H9 (cell line): ENCODE data around the gene MYBPHL. TPM values are rescaled to one million over a fixed set of nuclear protein-coding genes. Genes with fewer than 3 reads are reported as not detected.

Source experiments
- DNase-seq: peaks from one replicate; pipeline ENCODE4 v3.0.0-alpha.2; 2017
- H2AFZ ChIP-seq: one replicate; pipeline ENCODE4 v1.6.1; 2013; ENCODE audit warnings: mild to moderate bottlenecking, low read length, control low read depth, moderate library complexity
- H2AK5ac ChIP-seq: 2 replicates; pipeline ENCODE4 v1.6.1; 2013; ENCODE audit warnings: low read length, control low read depth, mixed read lengths; ENCODE audit not compliant: insufficient read length
- H2BK120ac ChIP-seq: one replicate; pipeline ENCODE4 v1.6.1; 2013; ENCODE audit warnings: low read depth, mild to moderate bottlenecking, low read length, control low read depth, inconsistent platforms; ENCODE audit not compliant: poor library complexity, severe bottlenecking
- H2BK12ac ChIP-seq: 2 replicates; pipeline ENCODE4 v1.6.1; 2013; ENCODE audit warnings: low read length, control low read depth, mixed read lengths, low read depth; ENCODE audit not compliant: insufficient read length
- H2BK15ac ChIP-seq: 2 replicates; pipeline ENCODE4 v1.6.1; 2013; ENCODE audit warnings: low read depth, low read length, control low read depth
- H2BK20ac ChIP-seq: one replicate; pipeline ENCODE4 v1.6.1; 2013; ENCODE audit warnings: low read depth, mild to moderate bottlenecking, low read length, control low read depth, inconsistent platforms; ENCODE audit not compliant: poor library complexity, severe bottlenecking
- H2BK5ac ChIP-seq: 2 replicates; pipeline ENCODE4 v1.6.1; 2013; ENCODE audit warnings: low read length, control low read depth, mixed read lengths; ENCODE audit not compliant: insufficient read length
- H3K14ac ChIP-seq: 2 replicates; pipeline ENCODE4 v1.6.1; 2013; ENCODE audit warnings: low read length, control low read depth; ENCODE audit not compliant: insufficient read depth
- H3K18ac ChIP-seq: 2 replicates; pipeline ENCODE4 v1.6.1; 2013; ENCODE audit warnings: low read depth, mild to moderate bottlenecking, mixed read lengths, low read length, control low read depth; ENCODE audit not compliant: insufficient read length
- H3K23ac ChIP-seq: 2 replicates; pipeline ENCODE4 v1.6.1; 2013; ENCODE audit warnings: low read length, control low read depth, mixed read lengths, low read depth; ENCODE audit not compliant: insufficient read length
- H3K23me2 ChIP-seq: 2 replicates; pipeline ENCODE4 v1.6.1; 2013; ENCODE audit warnings: low read depth, mild to moderate bottlenecking, mixed read lengths, low read length, control low read depth; ENCODE audit not compliant: insufficient read length, poor library complexity, severe bottlenecking
- H3K27ac ChIP-seq: 2 replicates; pipeline ENCODE4 v1.5.1; 2013; ENCODE audit warnings: low read length, control low read depth, mixed read lengths, low read depth; ENCODE audit not compliant: insufficient read length
- H3K27me3 ChIP-seq: 2 replicates; pipeline ENCODE4 v1.6.1; 2013; ENCODE audit warnings: low read length, control low read depth, inconsistent platforms; ENCODE audit not compliant: insufficient read depth
- H3K4ac ChIP-seq: 2 replicates; pipeline ENCODE4 v1.6.1; 2013; ENCODE audit warnings: low read depth, mild to moderate bottlenecking, control low read depth, inconsistent platforms, low read length, moderate library complexity
- H3K4me1 ChIP-seq: 2 replicates; pipeline ENCODE4 v1.6.1; 2013; ENCODE audit warnings: low read length, control low read depth, inconsistent platforms; ENCODE audit not compliant: insufficient read depth
- H3K4me2 ChIP-seq: 2 replicates; pipeline ENCODE4 v1.6.1; 2013; ENCODE audit warnings: low read length, control low read depth, mixed read lengths; ENCODE audit not compliant: insufficient read length, insufficient read depth
- H3K56ac ChIP-seq: 2 replicates; pipeline ENCODE4 v1.6.1; 2013; ENCODE audit warnings: low read depth, mild to moderate bottlenecking, mixed read lengths, low read length, control low read depth; ENCODE audit not compliant: insufficient read length
- H3K79me1 ChIP-seq: 2 replicates; pipeline ENCODE4 v1.6.1; 2013; ENCODE audit warnings: low read depth, mild to moderate bottlenecking, moderate library complexity, low read length, control low read depth, inconsistent platforms; ENCODE audit not compliant: insufficient read depth, poor library complexity, severe bottlenecking
- H3K79me2 ChIP-seq: 2 replicates; pipeline ENCODE4 v1.6.1; 2013; ENCODE audit warnings: low read length, control low read depth, inconsistent platforms; ENCODE audit not compliant: insufficient read depth
- H3K9ac ChIP-seq: 2 replicates; pipeline ENCODE4 v1.6.1; 2013; ENCODE audit warnings: low read length, control low read depth, mixed read lengths; ENCODE audit not compliant: insufficient read length; ENCODE audit errors: extremely low read depth
- H3K9me3 ChIP-seq: one replicate; pipeline ENCODE4 v1.6.1; 2013; ENCODE audit warnings: low read depth, low read length, inconsistent platforms; ENCODE audit not compliant: control insufficient read depth
- H3T11ph ChIP-seq: one replicate; pipeline ENCODE4 v1.6.1; 2013; ENCODE audit warnings: mild to moderate bottlenecking, low read length, control low read depth, inconsistent platforms
- H4K20me1 ChIP-seq: one replicate; pipeline ENCODE4 v1.6.1; 2013; ENCODE audit not compliant: control insufficient read depth, insufficient read length, insufficient read depth
- H4K5ac ChIP-seq: 2 replicates; pipeline ENCODE4 v1.6.1; 2013; ENCODE audit warnings: low read depth, mild to moderate bottlenecking, mixed read lengths, low read length, control low read depth; ENCODE audit not compliant: insufficient read length
- H4K8ac ChIP-seq: replicated peaks from 2 replicates; pipeline ENCODE4 v1.6.1; 2013; ENCODE audit warnings: low read length, control low read depth, mixed read lengths, low read depth; ENCODE audit not compliant: insufficient read length
- H4K91ac ChIP-seq: 2 replicates; pipeline ENCODE4 v1.6.1; 2013; ENCODE audit warnings: low read depth, mild to moderate bottlenecking, moderate library complexity, mixed read lengths, low read length, control low read depth; ENCODE audit not compliant: insufficient read length
- H3K27ac Mint-ChIP-seq, 3 experiments: 2 replicates in 2 of 3; 3 replicates in 1 of 3; pipeline ENCODE4 v1.8.0; 2020 to 2021; ENCODE audit warnings: mixed read lengths in 3 of 3, mild to moderate bottlenecking in 1 of 3, moderate library complexity in 1 of 3
- H3K27me3 Mint-ChIP-seq: 2 replicates; pipeline ENCODE4 v1.8.0; 2021; ENCODE audit warnings: low read depth, mild to moderate bottlenecking, moderate library complexity, mixed read lengths
- H3K36me3 Mint-ChIP-seq, 3 experiments: 2 replicates in 2 of 3; 3 replicates in 1 of 3; pipeline ENCODE4 v1.8.0; 2020 to 2021; ENCODE audit warnings: low read depth in 3 of 3, mixed read lengths in 3 of 3; ENCODE audit not compliant: insufficient read depth in 1 of 3
- H3K4me1 Mint-ChIP-seq, 2 experiments: 2 replicates each; pipeline ENCODE4 v1.8.0; 2020; ENCODE audit warnings: mixed read lengths in 2 of 2
- H3K4me3 Mint-ChIP-seq, 2 experiments: 2 replicates in 1 of 2; 3 replicates in 1 of 2; pipeline ENCODE4 v1.8.0; 2020 to 2021; ENCODE audit warnings: mild to moderate bottlenecking in 2 of 2, mixed read lengths in 2 of 2, moderate library complexity in 1 of 2
- H3K9me3 Mint-ChIP-seq, 2 experiments: 2 replicates in 1 of 2; 3 replicates in 1 of 2; pipeline ENCODE4 v1.8.0; 2020; ENCODE audit warnings: mild to moderate bottlenecking in 2 of 2, mixed read lengths in 2 of 2, moderate library complexity in 1 of 2
- WGBS: extraction: QIAGEN DNeasy Blood & Tissue Kit; methylation state at CpG from one replicate; pipeline ENCODE4 v1.1.7; 2013; ENCODE audit warnings: missing lambda C conversion rate, low lambda C conversion rate, mixed read lengths; ENCODE audit not compliant: insufficient read length; ENCODE audit errors: extremely low coverage; 5-methylcytosine and 5-hydroxymethylcytosine counted together
- total RNA-seq: library from RNA; stranded (reverse); gene quantifications from 2 replicates; pipeline ENCODE4 v1.2.1, GENCODE V29; 2021
- TF ChIP-seq, protein P1 (sequence below): fragments of 200-600 bp; sonication (generic); conservative IDR thresholded peaks from 3 replicates; pipeline ENCODE4 v1.8.0; 2021; ENCODE audit warnings: antibody characterized with exemption, mild to moderate bottlenecking

Gene MYBPHL
- total RNA-seq, 1 experiment from 2014 or later, result 0.59 TPM

DNA sequence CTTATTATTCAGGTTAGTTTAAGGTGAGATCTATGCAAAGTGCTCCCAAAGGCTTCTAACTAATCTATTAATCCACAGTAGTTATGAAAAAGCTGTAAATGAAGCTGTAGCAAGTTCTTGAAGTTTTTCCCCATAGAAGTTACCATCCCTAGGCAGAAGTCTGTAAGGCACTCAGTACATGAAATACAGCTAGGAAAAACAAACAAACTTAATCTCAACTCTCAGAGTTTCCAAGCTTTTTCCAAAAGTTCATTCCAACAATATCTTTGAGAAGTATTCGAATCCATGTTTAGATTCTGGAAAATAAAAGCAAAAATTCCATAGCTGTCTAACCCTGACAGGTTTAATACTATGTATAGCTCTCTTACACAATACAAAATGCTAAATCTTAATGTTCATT, 49.7 kb upstream of the MYBPHL start:
- H3K18ac ChIP-seq, result no peak overlapping the region
- no peaks in the 10 kb centered on the region for H3K4me1 ChIP-seq
- Mint-ChIP-seq H3K4me3 (no peak overlapping the region), H3K9me3 (no peaks in the 10 kb centered on the region; a peak in 1 of 5 replicates), H3K27ac (no peak overlapping the region), H3K36me3 (peaks cover 2 to 18% (median 17%) of the 10 kb centered on the region in 3 experiments; a peak in 6 of 7 replicates), H3K4me1 (peaks cover 13 to 16% of the 10 kb centered on the region in 2 experiments), H3K27me3 (no peaks in the 10 kb centered on the region)
- DNase-seq, result no peak
- no peaks in the 10 kb centered on the region for H3K27me3 ChIP-seq
- H2AFZ ChIP-seq, result no peak overlapping the region
- H3K14ac ChIP-seq, result no peak overlapping the region
- no peak overlapping the region for H4K8ac ChIP-seq
- H3K79me1 ChIP-seq, result no peaks in the 10 kb centered on the region
- no CpG with 5 or more reads among the region's 1 CpG for WGBS
- no peak overlapping the region for H4K91ac ChIP-seq
- no peak overlapping the region for H3K9ac ChIP-seq
- H4K20me1 ChIP-seq, result no peaks in the 10 kb centered on the region
- no peak overlapping the region for H3T11ph ChIP-seq
- no peak overlapping the region for H2BK15ac ChIP-seq
- H2BK20ac ChIP-seq, result no peak overlapping the region
- H3K4ac ChIP-seq, result no peak overlapping the region
- TF ChIP-seq, protein P1, sequence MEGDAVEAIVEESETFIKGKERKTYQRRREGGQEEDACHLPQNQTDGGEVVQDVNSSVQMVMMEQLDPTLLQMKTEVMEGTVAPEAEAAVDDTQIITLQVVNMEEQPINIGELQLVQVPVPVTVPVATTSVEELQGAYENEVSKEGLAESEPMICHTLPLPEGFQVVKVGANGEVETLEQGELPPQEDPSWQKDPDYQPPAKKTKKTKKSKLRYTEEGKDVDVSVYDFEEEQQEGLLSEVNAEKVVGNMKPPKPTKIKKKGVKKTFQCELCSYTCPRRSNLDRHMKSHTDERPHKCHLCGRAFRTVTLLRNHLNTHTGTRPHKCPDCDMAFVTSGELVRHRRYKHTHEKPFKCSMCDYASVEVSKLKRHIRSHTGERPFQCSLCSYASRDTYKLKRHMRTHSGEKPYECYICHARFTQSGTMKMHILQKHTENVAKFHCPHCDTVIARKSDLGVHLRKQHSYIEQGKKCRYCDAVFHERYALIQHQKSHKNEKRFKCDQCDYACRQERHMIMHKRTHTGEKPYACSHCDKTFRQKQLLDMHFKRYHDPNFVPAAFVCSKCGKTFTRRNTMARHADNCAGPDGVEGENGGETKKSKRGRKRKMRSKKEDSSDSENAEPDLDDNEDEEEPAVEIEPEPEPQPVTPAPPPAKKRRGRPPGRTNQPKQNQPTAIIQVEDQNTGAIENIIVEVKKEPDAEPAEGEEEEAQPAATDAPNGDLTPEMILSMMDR, result no peak
- H3K23me2 ChIP-seq, result no peaks in the 10 kb centered on the region
- no peak overlapping the region for H4K5ac ChIP-seq
- H2BK12ac ChIP-seq, result no peak overlapping the region
- H3K79me2 ChIP-seq, result no peaks in the 10 kb centered on the region
- no peak overlapping the region for H3K27ac ChIP-seq
- no peak overlapping the region for H3K23ac ChIP-seq
- no peak overlapping the region for H2AK5ac ChIP-seq
- no peak overlapping the region for H3K56ac ChIP-seq
- no peak overlapping the region for H2BK120ac ChIP-seq
- no peak overlapping the region for H3K4me2 ChIP-seq
- H3K9me3 ChIP-seq, result no peaks in the 10 kb centered on the region
- H2BK5ac ChIP-seq, result no peak overlapping the region
